Measurements from ENCODE around the gene ANAPC5.

ANAPC5 gene

GRCh38 chr12:121293603-121294002 lies 58.6 kb downstream of the ANAPC5 start:
- no peak for FAIRE-seq
- no peak for TF ChIP-seq POU2F2 (IDR thresholded peaks at IDR 0.05; ENCODE audit: low read depth, low read length)
- TF ChIP-seq POLR2AphosphoS5 (IDR thresholded peaks at IDR 0.05; ENCODE audit: low read depth, low read length), result no peak
- no peak for TF ChIP-seq SPI1 (IDR thresholded peaks at IDR 0.05; ENCODE audit: low read depth, low read length)
- TF ChIP-seq TAF1 (IDR thresholded peaks at IDR 0.05; ENCODE audit: low read depth, low read length), result no peak
- no peak for TF ChIP-seq PAX5 (IDR thresholded peaks at IDR 0.05; ENCODE audit: insufficient read depth, low read length, severe bottlenecking)
- TF ChIP-seq POLR2A (IDR thresholded peaks at IDR 0.05; ENCODE audit: low read depth, low read length), result no peak

DNA sequence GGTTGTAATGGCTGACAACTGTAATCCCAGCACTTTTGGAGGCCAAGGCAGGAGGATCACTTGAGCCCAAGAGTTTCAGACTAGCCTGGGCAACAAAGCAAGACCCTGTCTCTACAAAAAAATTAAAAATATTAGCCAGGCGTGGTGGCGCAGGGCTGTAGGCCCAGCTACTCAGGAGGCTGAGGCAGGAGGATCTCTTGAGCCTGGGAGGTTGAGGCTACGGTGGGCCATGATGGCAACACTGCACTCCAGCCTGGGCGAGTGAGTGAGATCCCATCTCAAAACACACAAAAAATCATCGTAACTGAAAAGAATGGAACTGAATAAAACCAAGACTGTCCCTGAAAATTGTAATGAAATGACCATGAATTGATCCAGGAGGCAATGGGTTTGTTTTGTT lies 61.8 kb downstream of the ANAPC5 start:
- FAIRE-seq (no peak), DNase-seq (ENCODE audit: insufficient read length, low spot score) (no peak)
- TF ChIP-seq POLR2A (IDR thresholded peaks at IDR 0.05; ENCODE audit: low read depth, low read length), result no peak
- TF ChIP-seq PAX5 (IDR thresholded peaks at IDR 0.05; ENCODE audit: insufficient read depth, low read length, severe bottlenecking), result no peak
- TF ChIP-seq POLR2AphosphoS5 (IDR thresholded peaks at IDR 0.05; ENCODE audit: low read depth, low read length), result no peak
- no peak for TF ChIP-seq POU2F2 (IDR thresholded peaks at IDR 0.05; ENCODE audit: low read depth, low read length)
- no peak for TF ChIP-seq TAF1 (IDR thresholded peaks at IDR 0.05; ENCODE audit: low read depth, low read length)
- TF ChIP-seq SPI1 (IDR thresholded peaks at IDR 0.05; ENCODE audit: low read depth, low read length), result no peak

More at GRCh38 chr12:121293603-121294002, 58.6 kb downstream of the ANAPC5 start:
- no peak for DNase-seq (ENCODE audit: insufficient read length, low spot score)

DNA sequence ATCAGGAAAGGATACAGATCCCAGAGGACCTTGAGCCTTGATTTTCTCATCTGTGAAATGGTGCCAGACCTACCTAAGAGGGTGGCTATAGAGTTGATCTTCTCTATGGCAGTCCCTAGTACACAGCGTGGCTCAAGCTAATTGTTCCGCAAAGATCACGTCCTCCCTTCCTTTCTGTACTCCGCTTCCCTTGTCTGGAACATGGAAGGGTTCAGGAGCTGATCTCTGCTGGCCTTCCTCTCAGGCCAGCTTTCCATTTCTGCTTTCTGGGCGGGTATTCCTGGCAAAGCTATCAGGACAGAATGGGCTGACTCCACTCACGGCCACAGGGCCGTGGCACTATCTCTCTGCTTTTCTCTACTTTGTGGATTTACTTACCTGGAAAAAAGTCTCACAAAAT lies 62.2 kb downstream of the ANAPC5 start:
- no peak for DNase-seq (ENCODE audit: insufficient read length, low spot score)
- peak; percentile 52 for FAIRE-seq
- no peak for TF ChIP-seq POLR2AphosphoS5 (IDR thresholded peaks at IDR 0.05; ENCODE audit: low read depth, low read length)
- no peak for TF ChIP-seq POLR2A (IDR thresholded peaks at IDR 0.05; ENCODE audit: low read depth, low read length)
- TF ChIP-seq SPI1 (IDR thresholded peaks at IDR 0.05; ENCODE audit: low read depth, low read length), result no peak
- no peak for TF ChIP-seq TAF1 (IDR thresholded peaks at IDR 0.05; ENCODE audit: low read depth, low read length)
- TF ChIP-seq POU2F2 (IDR thresholded peaks at IDR 0.05; ENCODE audit: low read depth, low read length), result no peak
- no peak for TF ChIP-seq PAX5 (IDR thresholded peaks at IDR 0.05; ENCODE audit: insufficient read depth, low read length, severe bottlenecking)

- FAIRE-seq, result no peak
- DNase-seq (ENCODE audit: insufficient read length, low spot score), result no peak
Observed at GRCh38 chr12:121288986-121289385, 63.2 kb downstream of the ANAPC5 start.

GRCh38 chr12:121288158-121288845 lies 63.9 kb downstream of the ANAPC5 start:
- FAIRE-seq (no peak), DNase-seq (ENCODE audit: insufficient read length, low spot score) (no peak)
- 0 out of 2 replicates have a peak, but pooled peaks have one; percentile 22 for TF ChIP-seq SPI1 (IDR thresholded peaks at IDR 0.05; ENCODE audit: low read depth, low read length)
- no peak for TF ChIP-seq PAX5 (IDR thresholded peaks at IDR 0.05; ENCODE audit: insufficient read depth, low read length, severe bottlenecking)

More at GRCh38 chr12:121288986-121289385, 63.2 kb downstream of the ANAPC5 start:
- TF ChIP-seq TAF1 (IDR thresholded peaks at IDR 0.05; ENCODE audit: low read depth, low read length), result no peak
- no peak for TF ChIP-seq SPI1 (IDR thresholded peaks at IDR 0.05; ENCODE audit: low read depth, low read length)
- no peak for TF ChIP-seq PAX5 (IDR thresholded peaks at IDR 0.05; ENCODE audit: insufficient read depth, low read length, severe bottlenecking)
- no peak for TF ChIP-seq POLR2A (IDR thresholded peaks at IDR 0.05; ENCODE audit: low read depth, low read length)
- no peak for TF ChIP-seq POLR2AphosphoS5 (IDR thresholded peaks at IDR 0.05; ENCODE audit: low read depth, low read length)
- no peak for TF ChIP-seq POU2F2 (IDR thresholded peaks at IDR 0.05; ENCODE audit: low read depth, low read length)

DNA sequence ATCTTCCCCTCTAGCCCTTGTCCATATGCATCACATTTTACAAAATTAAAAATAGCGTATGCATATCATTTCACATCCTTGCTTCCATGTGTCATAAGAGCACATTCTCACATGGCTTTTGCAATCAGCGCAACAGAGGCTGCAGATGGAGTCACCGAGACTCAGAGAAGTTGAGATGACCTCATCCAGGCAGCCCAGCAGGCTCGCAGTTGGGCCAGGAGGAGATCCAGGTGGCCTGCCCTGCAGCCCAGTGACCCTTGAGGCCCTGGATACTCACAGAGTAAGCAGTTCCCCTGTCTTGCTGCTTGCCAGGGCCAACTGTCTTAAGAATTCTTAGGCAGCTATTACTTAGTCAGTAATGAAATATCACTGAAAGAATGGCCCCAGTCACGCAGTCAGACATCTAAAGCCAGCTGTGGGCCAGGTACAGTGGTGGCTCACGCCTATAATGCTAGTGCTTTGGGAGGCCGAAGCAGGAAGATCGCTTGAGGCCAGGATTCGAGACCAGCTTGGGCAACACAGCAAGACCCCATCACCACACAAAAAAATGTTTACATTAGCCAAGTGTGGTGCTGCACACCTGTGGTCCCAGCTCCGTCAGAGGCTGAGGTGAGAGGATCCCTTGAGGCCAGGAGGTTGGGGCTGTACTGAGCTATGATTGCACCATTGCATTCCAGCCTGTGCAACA lies 64.8 kb downstream of the ANAPC5 start:
- TF ChIP-seq PAX5 (IDR thresholded peaks at IDR 0.05; ENCODE audit: insufficient read depth, low read length, severe bottlenecking), result no peak
- DNase-seq (ENCODE audit: insufficient read length, low spot score) (no peak), FAIRE-seq (no peak)

- TF ChIP-seq TAF1 (IDR thresholded peaks at IDR 0.05; ENCODE audit: low read depth, low read length), result no peak
- TF ChIP-seq PAX5 (IDR thresholded peaks at IDR 0.05; ENCODE audit: insufficient read depth, low read length, severe bottlenecking), result no peak
- TF ChIP-seq POLR2A (IDR thresholded peaks at IDR 0.05; ENCODE audit: low read depth, low read length), result no peak
- no peak for TF ChIP-seq SPI1 (IDR thresholded peaks at IDR 0.05; ENCODE audit: low read depth, low read length)
- no peak for DNase-seq (ENCODE audit: insufficient read length, low spot score)
- no peak for FAIRE-seq
Observed at GRCh38 chr12:121285856-121286255, 66.4 kb downstream of the ANAPC5 start.

- TF ChIP-seq TAF1 (IDR thresholded peaks at IDR 0.05; ENCODE audit: low read depth, low read length), result no peak
- no peak for TF ChIP-seq POLR2AphosphoS5 (IDR thresholded peaks at IDR 0.05; ENCODE audit: low read depth, low read length)
- no peak for TF ChIP-seq POU2F2 (IDR thresholded peaks at IDR 0.05; ENCODE audit: low read depth, low read length)
- no peak for TF ChIP-seq SPI1 (IDR thresholded peaks at IDR 0.05; ENCODE audit: low read depth, low read length)
- no peak for TF ChIP-seq POLR2A (IDR thresholded peaks at IDR 0.05; ENCODE audit: low read depth, low read length)
- TF ChIP-seq PAX5 (IDR thresholded peaks at IDR 0.05; ENCODE audit: insufficient read depth, low read length, severe bottlenecking), result no peak
- FAIRE-seq (no peak), DNase-seq (ENCODE audit: insufficient read length, low spot score) (no peak)
Observed at GRCh38 chr12:121284551-121285390, 67.4 kb downstream of the ANAPC5 start.

DNA sequence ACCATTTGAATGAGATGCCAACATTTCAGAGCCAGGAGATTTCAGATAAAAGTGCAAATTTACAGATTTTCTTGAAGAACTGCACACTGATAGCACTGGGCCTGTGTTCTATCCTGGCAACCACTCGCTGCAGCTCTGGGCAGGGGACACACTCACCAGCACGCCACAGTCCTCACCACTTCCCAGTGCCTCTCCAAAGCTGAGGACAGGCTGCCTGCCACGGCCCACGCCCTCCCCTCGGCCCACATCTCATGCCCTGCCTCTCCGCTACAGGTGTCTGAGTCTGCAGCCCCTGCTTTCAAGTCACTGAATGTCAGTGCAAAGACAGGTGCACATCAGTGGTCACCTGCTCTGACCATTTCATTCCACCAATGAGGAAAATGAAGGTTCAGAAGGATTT lies 68.4 kb downstream of the ANAPC5 start:
- FAIRE-seq (no peak), DNase-seq (ENCODE audit: insufficient read length, low spot score) (no peak)
- no peak for TF ChIP-seq SPI1 (IDR thresholded peaks at IDR 0.05; ENCODE audit: low read depth, low read length)
- no peak for TF ChIP-seq PAX5 (IDR thresholded peaks at IDR 0.05; ENCODE audit: insufficient read depth, low read length, severe bottlenecking)
- TF ChIP-seq POLR2A (IDR thresholded peaks at IDR 0.05; ENCODE audit: low read depth, low read length), result no peak
- TF ChIP-seq POU2F2 (IDR thresholded peaks at IDR 0.05; ENCODE audit: low read depth, low read length), result no peak
- TF ChIP-seq POLR2AphosphoS5 (IDR thresholded peaks at IDR 0.05; ENCODE audit: low read depth, low read length), result no peak
- no peak for TF ChIP-seq TAF1 (IDR thresholded peaks at IDR 0.05; ENCODE audit: low read depth, low read length)

All from GM12891 (cell line).